Lower leg skin (tissue), 4 donors: ENCODE measurements around the gene CRYBA4. TPM values are rescaled to one million over a fixed set of nuclear protein-coding genes. Genes with fewer than 3 reads are reported as not detected.

Experiments used
- DNase-seq, 2 donors: peaks; one replicate each; pipeline ENCODE4 v3.0.0-alpha.2; 2019; ENCODE audit warnings: low spot score in 2 of 2
- H3K4me3 ChIP-seq: fragments of 200-600 bp; sonication (generic); 2 replicates; pipeline ENCODE4 v1.5.1; 2017; ENCODE audit warnings: mild to moderate bottlenecking, low read depth; ENCODE audit not compliant: poor library complexity, severe bottlenecking
- CTCF ChIP-seq, 3 donors: fragments of 450-650 bp; IDR thresholded peaks; one replicate each; pipeline ENCODE4 v1.5.1; 2016; ENCODE audit warnings: antibody characterized with exemption in 3 of 3, mild to moderate bottlenecking in 3 of 3, moderate library complexity in 2 of 3
- POLR2A ChIP-seq, 2 donors: fragments of 450-650 bp; IDR thresholded peaks; one replicate each; pipeline ENCODE4 v1.6.1; 2016 to 2017; ENCODE audit warnings: antibody characterized with exemption in 2 of 2, mild to moderate bottlenecking in 1 of 2, moderate library complexity in 1 of 2
- WGBS, 2 donors: methylation state at CpG; one replicate each; pipeline ENCODE4 v1.1.5; 2018; 5-methylcytosine and 5-hydroxymethylcytosine counted together
- intact Hi-C: fragments of 100-400 bp; cut with DNase I; formaldehyde crosslinking; loops from one replicate; pipeline ENCODE4 v1.15.0; 2023; ENCODE audit warnings: low total_unique reads
- total RNA-seq, 4 donors: library from RNA; depleted of rRNA; stranded (reverse); fragments of >200 nt; gene quantifications; one replicate each; pipeline ENCODE4 v1.1.0, GENCODE V29; 2016

Gene CRYBA4
- not detected for total RNA-seq

GRCh38 chr22:26621663-26622062 lies at the start of gene CRYBA4:
TSS of gene CRYBA4 (plus strand) at chr22:26621963. CDS start at chr22:26622597, 634 bp downstream.
- TF ChIP-seq CTCF (IDR thresholded peaks at IDR 0.05), result no peak
- no peak for TF ChIP-seq POLR2A (IDR thresholded peaks at IDR 0.05)
- 82 to 84% methylated on average over 7 of the region's 7 CpGs for WGBS, 2 donors
- no peak for DNase-seq
- intact Hi-C loops, result no loop called here
- H3K4me3 ChIP-seq, result no peak within 1 kb of the TSS

- no peak overlapping the region for H3K4me3 ChIP-seq
- TF ChIP-seq POLR2A (IDR thresholded peaks at IDR 0.05) (no peak), CTCF (IDR thresholded peaks at IDR 0.05) (no peak)
- 69 to 83% methylated on average over 10 of the region's 10 CpGs for WGBS, 2 donors
- no peak for DNase-seq
- intact Hi-C loops, result no loop called here
Observed at GRCh38 chr22:26573026-26573662, 48.6 kb upstream of the CRYBA4 start.

- H3K4me3 ChIP-seq, result no peak overlapping the region
- no peak for DNase-seq
- WGBS, 2 donors, result 68 to 78% methylated on average over 7 of the region's 7 CpGs
- TF ChIP-seq POLR2A (IDR thresholded peaks at IDR 0.05) (no peak), CTCF (IDR thresholded peaks at IDR 0.05) (no peak)
- intact Hi-C loops, result no loop called here
Observed at GRCh38 chr22:26574001-26574723, 47.6 kb upstream of the CRYBA4 start.

- DNase-seq, result no peak
- no peak for TF ChIP-seq CTCF (IDR thresholded peaks at IDR 0.05)
- TF ChIP-seq POLR2A (IDR thresholded peaks at IDR 0.05), result no peak
- H3K4me3 ChIP-seq, result no peak overlapping the region
- WGBS, 2 donors, result 40 to 42% methylated on average over 8 of the region's 8 CpGs
- intact Hi-C loops, result no loop called here
Observed at GRCh38 chr22:26576026-26576680, 45.6 kb upstream of the CRYBA4 start.

- no peak for TF ChIP-seq POLR2A (IDR thresholded peaks at IDR 0.05)
- no peak for TF ChIP-seq CTCF (IDR thresholded peaks at IDR 0.05)
- WGBS, 2 donors, result 96% methylated on average over 7 of the region's 7 CpGs
- intact Hi-C loops, result no loop called here
- no peak for DNase-seq
- no peak overlapping the region for H3K4me3 ChIP-seq
Observed at GRCh38 chr22:26577081-26577480, 44.7 kb upstream of the CRYBA4 start.
